H1 (cell line): Measurements from ENCODE around the gene RBP5. TPM values are rescaled to one million over a fixed set of nuclear protein-coding genes. Genes with fewer than 3 reads are reported as not detected.

Experiments
- CTCF ChIA-PET: fragments of 300-600 bp; sonication (Branson Sonifier 250); formaldehyde crosslinking; loops from one replicate; lab custom pipeline; 2021; ENCODE audit not compliant: partially characterized antibody; lab: Charles Lee
- POLR2A ChIA-PET: fragments of 300-600 bp; sonication (Branson Sonifier 250); formaldehyde crosslinking; loops from one replicate; lab custom pipeline; 2021; ENCODE audit warnings: inconsistent platforms; ENCODE audit not compliant: partially characterized antibody; lab: Charles Lee
- DNase-seq, 2 experiments: peaks; one replicate each; pipeline versions ENCODE4 v3.0.0 to v3.0.0-alpha.2; 2010 to 2022; ENCODE audit warnings: low spot score in 2 of 2, low read depth in 1 of 2, mixed read lengths in 1 of 2
- FAIRE-seq: peaks from 2 replicates; lab custom pipeline; 2011; peaks lifted over from hg19 to GRCh38; lab: Jason Lieb, UNC
- H2AFZ ChIP-seq: 2 replicates; pipeline ENCODE4 v1.8.1; 2012; ENCODE audit warnings: low read length, inconsistent platforms
- H2AK5ac ChIP-seq: 2 replicates; pipeline ENCODE4 v1.6.1; 2013; ENCODE audit warnings: low read depth, low read length
- H2BK120ac ChIP-seq: replicated peaks from 2 replicates; pipeline ENCODE3; 2013; ENCODE audit warnings: low read depth, low read length, inconsistent platforms
- H2BK12ac ChIP-seq: 2 replicates; pipeline ENCODE4 v1.6.1; 2013; ENCODE audit warnings: low read depth, low read length
- H2BK15ac ChIP-seq: 2 replicates; pipeline ENCODE4 v1.6.1; 2013; ENCODE audit warnings: low read length
- H2BK20ac ChIP-seq: 2 replicates; pipeline ENCODE4 v1.6.1; 2013; ENCODE audit warnings: low read length
- H2BK5ac ChIP-seq: 2 replicates; pipeline ENCODE4 v1.6.1; 2013; ENCODE audit warnings: low read depth, low read length
- H3K14ac ChIP-seq: 2 replicates; pipeline ENCODE4 v1.6.1; 2013; ENCODE audit warnings: inconsistent platforms; ENCODE audit not compliant: insufficient read length
- H3K18ac ChIP-seq: 2 replicates; pipeline ENCODE4 v1.6.1; 2013; ENCODE audit warnings: low read length; ENCODE audit errors: extremely low read depth
- H3K23ac ChIP-seq: 2 replicates; pipeline ENCODE4 v1.6.1; 2013; ENCODE audit warnings: inconsistent platforms; ENCODE audit not compliant: insufficient read length
- H3K23me2 ChIP-seq: 2 replicates; pipeline ENCODE4 v1.6.1; 2013; ENCODE audit warnings: low read depth, low read length
- H3K27ac ChIP-seq: 2 replicates; pipeline ENCODE4 v1.6.1; 2011; ENCODE audit warnings: low read depth, low read length, inconsistent platforms
- H3K27me3 ChIP-seq, 4 experiments: replicated peaks in 1 of 4; 1 replicate in 1 of 4; 2 replicates in 3 of 4; pipeline versions ENCODE4 v1.6.1 to v1.8.1; 2011 to 2013; ENCODE audit warnings: low read length in 3 of 4, mild to moderate bottlenecking in 3 of 4, inconsistent platforms in 2 of 4, mixed read lengths in 2 of 4, moderate library complexity in 1 of 4; ENCODE audit not compliant: control insufficient read depth in 3 of 4, insufficient read depth in 3 of 4; ENCODE audit errors: extremely low read depth in 1 of 4
- H3K36me3 ChIP-seq, 4 experiments: 2 replicates each; pipeline versions ENCODE4 v1.6.1 to v1.8.1; 2011 to 2013; ENCODE audit warnings: mild to moderate bottlenecking in 4 of 4, low read length in 3 of 4, moderate library complexity in 2 of 4, control low read depth in 1 of 4, inconsistent platforms in 1 of 4; ENCODE audit not compliant: insufficient read depth in 4 of 4, control insufficient read depth in 2 of 4
- H3K4ac ChIP-seq: replicated peaks from 2 replicates; pipeline ENCODE3; 2013; ENCODE audit warnings: low read length, low read depth, mixed read lengths, inconsistent platforms; ENCODE audit not compliant: insufficient read length
- H3K4me1 ChIP-seq, 4 experiments: replicated peaks in 1 of 4; 1 replicate in 1 of 4; 2 replicates in 3 of 4; pipeline versions ENCODE4 v1.6.1 to v1.8.1; 2011 to 2013; ENCODE audit warnings: low read length in 3 of 4, inconsistent platforms in 2 of 4, mixed read lengths in 1 of 4; ENCODE audit not compliant: insufficient read depth in 4 of 4, control insufficient read depth in 3 of 4
- H3K4me2 ChIP-seq, 2 experiments: 2 replicates each; pipeline versions ENCODE4 v1.6.1 to v1.8.1; 2011 to 2013; ENCODE audit warnings: low read depth in 2 of 2, low read length in 2 of 2, control low read depth in 1 of 2, inconsistent platforms in 1 of 2, mild to moderate bottlenecking in 1 of 2; ENCODE audit not compliant: insufficient read depth in 1 of 2
- H3K4me3 ChIP-seq, 4 experiments: fragments of 200-600, 300-600 bp in 1 of 4; sonication (generic), shearing (Covaris generic), sonication (Bioruptor Twin) in 1 of 4; 2 replicates each; pipeline versions ENCODE4 v1.5.1 to v1.8.1; 2011 to 2016; ENCODE audit warnings: low read length in 4 of 4, low read depth in 3 of 4, control low read depth in 2 of 4, inconsistent platforms in 2 of 4, mild to moderate bottlenecking in 2 of 4, mixed read lengths in 1 of 4, moderate library complexity in 1 of 4; ENCODE audit not compliant: insufficient read depth in 2 of 4; ENCODE audit errors: extremely low read depth in 1 of 4
- H3K56ac ChIP-seq: replicated peaks from 2 replicates; pipeline ENCODE3; 2013; ENCODE audit warnings: low read depth, mild to moderate bottlenecking, mixed read lengths, low read length, inconsistent platforms; ENCODE audit not compliant: insufficient read length
- H3K79me1 ChIP-seq: 2 replicates; pipeline ENCODE4 v1.6.1; 2013; ENCODE audit warnings: low read depth, low read length, control low read depth
- H3K79me2 ChIP-seq, 2 experiments: 2 replicates each; pipeline versions ENCODE4 v1.6.1 to v1.8.1; 2012 to 2013; ENCODE audit warnings: low read length in 2 of 2, mild to moderate bottlenecking in 2 of 2, inconsistent platforms in 1 of 2; ENCODE audit not compliant: insufficient read depth in 2 of 2, control insufficient read depth in 1 of 2
- H3K9ac ChIP-seq, 4 experiments: replicated peaks in 1 of 4; 1 replicate in 1 of 4; 2 replicates in 3 of 4; pipeline versions ENCODE4 v1.6.1 to v1.8.1; 2011 to 2013; ENCODE audit warnings: low read depth in 3 of 4, low read length in 3 of 4, control low read depth in 2 of 4, mild to moderate bottlenecking in 2 of 4, moderate library complexity in 2 of 4, inconsistent platforms in 1 of 4; ENCODE audit errors: extremely low read depth in 1 of 4
- H3K9me3 ChIP-seq, 2 experiments: 2 replicates each; pipeline versions ENCODE4 v1.6.1 to v1.8.1; 2012 to 2013; ENCODE audit warnings: mild to moderate bottlenecking in 2 of 2, moderate library complexity in 2 of 2, control low read depth in 1 of 2, inconsistent platforms in 1 of 2, low read depth in 1 of 2, low read length in 1 of 2, mixed read lengths in 1 of 2; ENCODE audit not compliant: insufficient read depth in 2 of 2
- H4K20me1 ChIP-seq, 2 experiments: replicated peaks in 1 of 2; 2 replicates each; pipeline versions ENCODE3 to v1.8.1; 2011 to 2013; ENCODE audit warnings: inconsistent platforms in 2 of 2, low read length in 2 of 2, mild to moderate bottlenecking in 1 of 2; ENCODE audit not compliant: insufficient read depth in 2 of 2, control insufficient read depth in 1 of 2
- H4K5ac ChIP-seq: 2 replicates; pipeline ENCODE4 v1.6.1; 2013; ENCODE audit warnings: low read length, low read depth, mixed read lengths, inconsistent platforms; ENCODE audit not compliant: insufficient read length
- H4K8ac ChIP-seq: 2 replicates; pipeline ENCODE4 v1.8.0; 2013; ENCODE audit warnings: mild to moderate bottlenecking, moderate library complexity, low read length, inconsistent platforms; ENCODE audit not compliant: insufficient read depth; ENCODE audit errors: extremely low read depth
- H4K91ac ChIP-seq: replicated peaks from 2 replicates; pipeline ENCODE3; 2013; ENCODE audit warnings: low read length, mixed read lengths, inconsistent platforms; ENCODE audit not compliant: insufficient read length
- ASH2L ChIP-seq: fragments of 200-600, 300-600 bp; sonication (generic); IDR thresholded peaks from one replicate; pipeline ENCODE4 v1.7.1; 2017; ENCODE audit warnings: low read length
- BACH1 ChIP-seq: IDR thresholded peaks from 2 replicates; pipeline ENCODE4 v1.6.1; 2012; ENCODE audit warnings: low read length, improper control_type of control experiment
- BCL11A ChIP-seq, 2 experiments: IDR thresholded peaks; one replicate each; pipeline ENCODE4 v1.6.1; 2011; ENCODE audit warnings: low read depth in 2 of 2, low read length in 2 of 2, mild to moderate bottlenecking in 2 of 2
- CHD1 ChIP-seq: IDR thresholded peaks from 2 replicates; pipeline ENCODE4 v1.6.1; 2012; ENCODE audit warnings: low read depth, low read length, improper control_type of control experiment
- EGR1 ChIP-seq: IDR thresholded peaks from 2 replicates; pipeline ENCODE4 v1.6.1; 2011; ENCODE audit warnings: low read depth, low read length, borderline replicate concordance
- HDAC2 ChIP-seq, 2 experiments: fragments of 300-600 bp in 1 of 2; sonication (generic) in 1 of 2; IDR thresholded peaks; 2 replicates each; pipeline ENCODE4 v1.6.1; 2011 to 2012; ENCODE audit warnings: low read depth in 2 of 2, low read length in 2 of 2, mild to moderate bottlenecking in 2 of 2, moderate library complexity in 2 of 2, borderline replicate concordance in 1 of 2, inconsistent platforms in 1 of 2
- JUN ChIP-seq: IDR thresholded peaks from 2 replicates; pipeline ENCODE4 v1.6.1; 2011; ENCODE audit warnings: low read depth, mild to moderate bottlenecking, improper control_type of control experiment, low read length
- SAP30 ChIP-seq: fragments of 300-600 bp; sonication (generic); IDR thresholded peaks from 2 replicates; pipeline ENCODE4 v1.7.1; 2012; ENCODE audit warnings: low read length, moderate library complexity, mild to moderate bottlenecking, inconsistent platforms; ENCODE audit not compliant: insufficient read depth, insufficient replicate concordance
- SIRT6 ChIP-seq: IDR thresholded peaks from one replicate; pipeline ENCODE4 v1.7.1; 2012; ENCODE audit warnings: low read length, inconsistent platforms
- SIX5 ChIP-seq: IDR thresholded peaks from 2 replicates; pipeline ENCODE4 v1.6.1; 2011; ENCODE audit warnings: mild to moderate bottlenecking, low read depth, low read length
- SP2 ChIP-seq: IDR thresholded peaks from 2 replicates; pipeline ENCODE4 v1.6.1; 2012; ENCODE audit warnings: mild to moderate bottlenecking, low read length, inconsistent platforms
- TBP ChIP-seq: IDR thresholded peaks from 2 replicates; pipeline ENCODE4 v1.6.1; 2011; ENCODE audit warnings: low read depth, low read length, improper control_type of control experiment
- TEAD4 ChIP-seq: IDR thresholded peaks from 2 replicates; pipeline ENCODE4 v1.6.1; 2012; ENCODE audit warnings: low read depth, low read length, inconsistent platforms, mixed read lengths
- WGBS, 2 experiments: shearing (Covaris generic) in 1 of 2; methylation state at CpG; one replicate each; pipeline versions ENCODE4 v1.1.6 to v1.1.7; 2013 to 2015; ENCODE audit warnings: low lambda C conversion rate in 2 of 2, mixed read lengths in 2 of 2, inconsistent platforms in 1 of 2, low coverage in 1 of 2, missing lambda C conversion rate in 1 of 2; ENCODE audit not compliant: insufficient replicate concordance in 2 of 2, insufficient coverage in 1 of 2, insufficient read length in 1 of 2; ENCODE audit errors: extremely low coverage in 1 of 2, missing lambda C conversion rate in 1 of 2; 5-methylcytosine and 5-hydroxymethylcytosine counted together
- polyA plus RNA-seq, 7 experiments: library from polyadenylated mRNA; depleted of rRNA in 3 of 7; stranded (reverse) in 5 of 7; unstranded in 2 of 7; fragments of >200 nt in 5 of 7; fragments of 200-250 nt in 2 of 7; gene quantifications; 1 replicate in 5 of 7; 2 replicates in 1 of 7; 4 replicates in 1 of 7; pipeline versions ENCODE4 v1.2.1 to v1.2.3, GENCODE V29; 2011 to 2013; ENCODE audit warnings: missing spikeins in 2 of 7, mixed read lengths in 2 of 7
- total RNA-seq: library from RNA; stranded (reverse); fragmentation: NEBNext Ultra II Directional; extraction: Animal tissue kit (Norgen Biotek cat#: 25700); gene quantifications from 2 replicates; pipeline ENCODE4 v1.2.1, GENCODE V29; 2021
- TF ChIP-seq, protein P1 (sequence below): IDR thresholded peaks from 2 replicates; pipeline ENCODE4 v1.6.1; 2012; ENCODE audit warnings: inconsistent platforms

RBP5 gene
- total and polyA plus RNA-seq, 2 of the 8 experiments (the other 6 are each of a cell fraction or from before 2014, with no cell fraction given): 1.2 to 1.9 TPM

DNA sequence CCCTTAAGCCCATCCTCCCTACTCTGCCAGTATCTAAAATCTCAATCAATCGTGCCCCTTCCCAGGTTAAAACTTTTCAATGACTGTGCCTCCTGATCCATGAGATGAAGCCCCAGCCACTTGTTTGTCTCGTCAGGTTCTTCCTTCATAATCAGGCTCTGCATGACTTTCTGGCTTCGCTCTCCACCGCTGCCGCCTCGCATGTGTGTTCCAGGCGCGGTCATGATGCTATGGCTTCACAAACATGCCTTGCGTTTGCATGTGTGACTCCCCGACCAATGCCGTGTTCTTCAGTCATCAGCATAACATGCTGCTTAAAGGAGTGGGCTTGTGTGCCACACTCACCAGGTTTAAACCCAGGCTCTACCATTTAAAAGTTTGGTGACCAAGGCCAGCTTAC, 14.7 kb downstream of the RBP5 start:
- H4K91ac ChIP-seq: no peak overlapping the region
- H3K23ac ChIP-seq: no peak overlapping the region
- DNase-seq: no peak
- H3K56ac ChIP-seq: no peak overlapping the region
- H3K4me3 ChIP-seq: no peak overlapping the region
- 95% methylated on average over 11 of the region's 11 CpGs; no CpG with 5 or more reads in 1 of the 2 experiments for WGBS, 2 experiments
- no peak overlapping the region for H2BK120ac ChIP-seq
- H3K9ac ChIP-seq: no peak overlapping the region
- H2AFZ ChIP-seq: no peak overlapping the region
- H2AK5ac ChIP-seq: no peak overlapping the region
- no peaks in the 10 kb centered on the region for H3K4me1 ChIP-seq
- H3K4ac ChIP-seq: no peak overlapping the region
- no peak overlapping the region for H2BK5ac ChIP-seq
- no peaks in the 10 kb centered on the region for H3K79me2 ChIP-seq
- no peak overlapping the region for H3K4me2 ChIP-seq
- no peak for FAIRE-seq
- H2BK20ac ChIP-seq: no peak overlapping the region
- ChIA-PET POLR2A (interaction anchor here (1.0 to 2.3 kb wide), 7 partner anchors 11 to 245 kb away, joined by 4 to 14 read pairs (median 5); partner anchors contain the start of genes C12orf57, C1S and RNU7-1), CTCF (interaction anchor here (0.7 to 4.1 kb wide), 30 partner anchors 8 to 164 kb away, joined by 3 to 58 read pairs (median 5); partner anchors contain the start of genes C1R and C1S)
- H3K18ac ChIP-seq: no peak overlapping the region
- no peaks in the 10 kb centered on the region for H3K36me3 ChIP-seq
- peaks cover 0 to 1% of the 10 kb centered on the region in 2 experiments for H4K20me1 ChIP-seq
- no peaks in the 10 kb centered on the region for H3K27me3 ChIP-seq
- no peak overlapping the region for H3K27ac ChIP-seq
- no peaks in the 10 kb centered on the region for H3K9me3 ChIP-seq
- H4K5ac ChIP-seq: no peak overlapping the region
- no peaks in the 10 kb centered on the region; the same call in 1 of the 2 replicates for H3K23me2 ChIP-seq
- no peak overlapping the region for H4K8ac ChIP-seq
- H2BK15ac ChIP-seq: no peak overlapping the region
- H3K79me1 ChIP-seq: no peaks in the 10 kb centered on the region
- H3K14ac ChIP-seq: no peak overlapping the region
- no peak for TF ChIP-seq SAP30
- no peak for TF ChIP-seq HDAC2 (IDR thresholded peaks at IDR 0.05; ENCODE audit: borderline replicate concordance in 1 of 2, low read depth in 2 of 2, low read length in 2 of 2)
- TF ChIP-seq TEAD4: no peak
- TF ChIP-seq ASH2L: no peak
- no peak for TF ChIP-seq EGR1
- no peak for TF ChIP-seq JUN
- no peak for TF ChIP-seq BCL11A (IDR thresholded peaks at IDR 0.05; ENCODE audit: low read depth in 2 of 2, low read length in 2 of 2)
- no peak for TF ChIP-seq SIRT6
- no peak for TF ChIP-seq CHD1
- no peak for TF ChIP-seq TBP
- no peak for TF ChIP-seq SIX5
- TF ChIP-seq SP2: no peak
- no peak for TF ChIP-seq BACH1
- TF ChIP-seq, protein P1, sequence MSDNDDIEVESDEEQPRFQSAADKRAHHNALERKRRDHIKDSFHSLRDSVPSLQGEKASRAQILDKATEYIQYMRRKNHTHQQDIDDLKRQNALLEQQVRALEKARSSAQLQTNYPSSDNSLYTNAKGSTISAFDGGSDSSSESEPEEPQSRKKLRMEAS: no peak
- H2BK12ac ChIP-seq: no peak overlapping the region
